ENCODE data around the gene PPP1R1B. TPM values are rescaled to one million over a fixed set of nuclear protein-coding genes. Genes with fewer than 3 reads are reported as not detected.

Gene PPP1R1B
- total and polyA plus RNA-seq, 9 of the 15 experiments (the other 6 are each of a cell fraction or from before 2014, with no cell fraction given) = 0.07 to 0.18 (median 0.10) TPM; not detected in 4

DNA sequence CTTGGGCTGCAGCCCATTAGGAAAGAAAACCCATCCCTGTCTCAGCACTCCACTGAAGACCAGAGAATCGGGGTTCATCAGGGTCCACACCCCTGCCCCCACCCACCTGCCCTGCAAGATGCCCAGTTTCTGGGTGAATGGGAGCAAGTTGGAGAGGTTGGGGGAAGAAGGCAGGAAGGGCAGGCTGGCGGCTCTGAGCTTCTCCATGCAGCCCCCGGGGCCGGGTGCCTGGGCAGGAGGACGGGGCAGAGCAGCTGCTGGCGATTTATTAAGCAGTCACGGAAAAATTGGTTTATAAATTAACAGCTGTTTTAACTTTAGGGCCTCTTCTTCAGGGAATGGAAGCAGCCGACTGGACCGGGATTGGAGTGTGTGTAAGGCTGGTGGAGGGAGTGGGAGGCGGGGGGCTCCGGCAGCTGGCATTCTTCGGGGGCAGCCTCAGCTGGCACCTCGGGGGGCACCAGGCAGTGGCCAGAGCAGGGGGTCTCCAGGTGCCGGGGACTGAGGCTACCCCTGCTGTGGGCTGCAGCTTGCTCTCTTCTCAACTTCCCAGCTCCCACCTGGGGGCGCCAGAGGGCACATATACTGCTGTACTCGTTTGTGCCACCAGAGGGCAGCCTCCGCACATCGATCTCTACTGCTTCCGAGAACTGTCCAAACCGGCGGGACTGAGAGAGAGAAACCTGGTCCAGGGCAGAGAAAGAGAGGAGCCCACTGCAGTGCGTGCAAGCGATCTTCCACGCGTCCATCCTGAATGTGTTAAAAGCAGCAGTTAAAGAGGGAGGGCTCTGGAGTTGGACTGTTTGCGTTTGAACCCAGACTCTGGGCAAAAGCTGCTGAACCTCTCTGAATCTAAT is 5.0 kb upstream of the PPP1R1B start (continued):
- TF ChIP-seq, protein P1, sequence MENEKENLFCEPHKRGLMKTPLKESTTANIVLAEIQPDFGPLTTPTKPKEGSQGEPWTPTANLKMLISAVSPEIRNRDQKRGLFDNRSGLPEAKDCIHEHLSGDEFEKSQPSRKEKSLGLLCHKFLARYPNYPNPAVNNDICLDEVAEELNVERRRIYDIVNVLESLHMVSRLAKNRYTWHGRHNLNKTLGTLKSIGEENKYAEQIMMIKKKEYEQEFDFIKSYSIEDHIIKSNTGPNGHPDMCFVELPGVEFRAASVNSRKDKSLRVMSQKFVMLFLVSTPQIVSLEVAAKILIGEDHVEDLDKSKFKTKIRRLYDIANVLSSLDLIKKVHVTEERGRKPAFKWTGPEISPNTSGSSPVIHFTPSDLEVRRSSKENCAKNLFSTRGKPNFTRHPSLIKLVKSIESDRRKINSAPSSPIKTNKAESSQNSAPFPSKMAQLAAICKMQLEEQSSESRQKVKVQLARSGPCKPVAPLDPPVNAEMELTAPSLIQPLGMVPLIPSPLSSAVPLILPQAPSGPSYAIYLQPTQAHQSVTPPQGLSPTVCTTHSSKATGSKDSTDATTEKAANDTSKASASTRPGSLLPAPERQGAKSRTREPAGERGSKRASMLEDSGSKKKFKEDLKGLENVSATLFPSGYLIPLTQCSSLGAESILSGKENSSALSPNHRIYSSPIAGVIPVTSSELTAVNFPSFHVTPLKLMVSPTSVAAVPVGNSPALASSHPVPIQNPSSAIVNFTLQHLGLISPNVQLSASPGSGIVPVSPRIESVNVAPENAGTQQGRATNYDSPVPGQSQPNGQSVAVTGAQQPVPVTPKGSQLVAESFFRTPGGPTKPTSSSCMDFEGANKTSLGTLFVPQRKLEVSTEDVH (IDR thresholded peaks at IDR 0.05; ENCODE audit: low read depth, partially characterized antibody) = no peak
- TF ChIP-seq MYNN (IDR thresholded peaks at IDR 0.05) = peak; percentile 54; the same call in 1 of the 2 replicates
- TF ChIP-seq MYNN (CRISPR knock-in tag; IDR thresholded peaks at IDR 0.05) = no peak
- TF ChIP-seq NEUROD1 (IDR thresholded peaks at IDR 0.05; ENCODE audit: borderline replicate concordance, low read depth, low read length, partially characterized antibody) = peak; percentile 23
- peak; percentile 77 for TF ChIP-seq CC2D1A (IDR thresholded peaks at IDR 0.05)
- peak in 1 of 2 experiments; percentile 76; a peak in 2 of 4 replicates for TF ChIP-seq MAZ (CRISPR knock-in tag; conservative IDR thresholded peaks at IDR 0.05 in 1 of 2, IDR thresholded peaks at IDR 0.05 in 1 of 2)
- peak; percentile 14; the same call in 1 of the 2 replicates for TF ChIP-seq TEAD4 (IDR thresholded peaks at IDR 0.05; ENCODE audit: low read length)
- no peak for TF ChIP-seq TEAD4 (CRISPR knock-in tag; IDR thresholded peaks at IDR 0.05; ENCODE audit: borderline replicate concordance)
- TF ChIP-seq CTBP1 (IDR thresholded peaks at IDR 0.05; ENCODE audit: borderline replicate concordance) = peak; percentile 31; the same call in 1 of the 2 replicates
- peak; percentile 26; the same call in 1 of the 2 replicates for TF ChIP-seq MYC (IDR thresholded peaks at IDR 0.05; ENCODE audit: low read depth, low read length)
- no peak for TF ChIP-seq MYC (CRISPR knock-in tag; IDR thresholded peaks at IDR 0.05; ENCODE audit: borderline replicate concordance, low read depth)
- TF ChIP-seq GATAD2A (IDR thresholded peaks at IDR 0.05) = no peak
- 0 out of 2 replicates have a peak, but pooled peaks have one; percentile 11 for TF ChIP-seq SMAD3 (CRISPR knock-in tag; conservative IDR thresholded peaks at IDR 0.05)
- peak; percentile 26; the same call in 1 of the 2 replicates for TF ChIP-seq MTA3 (IDR thresholded peaks at IDR 0.05; ENCODE audit: borderline replicate concordance)
